Endodermal cell (in vitro differentiated cells): Measurements from ENCODE around the gene BTBD9. TPM values are rescaled to one million over a fixed set of nuclear protein-coding genes. Genes with fewer than 3 reads are reported as not detected.

Source experiments
- DNase-seq: peaks from one replicate; pipeline ENCODE4 v3.0.0-alpha.2; 2017
- H3K27ac ChIP-seq: 2 replicates; pipeline ENCODE4 v1.5.1; 2013; ENCODE audit warnings: mild to moderate bottlenecking, low read depth, low read length, moderate library complexity
- H3K27me3 ChIP-seq: 2 replicates; pipeline ENCODE4 v1.6.1; 2013; ENCODE audit warnings: mild to moderate bottlenecking, low read length, moderate library complexity; ENCODE audit not compliant: insufficient read depth, control insufficient read depth, poor library complexity, severe bottlenecking
- H3K36me3 ChIP-seq: 2 replicates; pipeline ENCODE4 v1.7.0; 2013; ENCODE audit warnings: mild to moderate bottlenecking, low read length, moderate library complexity; ENCODE audit not compliant: control insufficient read depth, insufficient read depth
- H3K4me1 ChIP-seq: one replicate; pipeline ENCODE4 v1.7.0; 2013; ENCODE audit warnings: low read length; ENCODE audit not compliant: control insufficient read depth, insufficient read depth
- H3K4me3 ChIP-seq: 2 replicates; pipeline ENCODE4 v1.5.1; 2013; ENCODE audit warnings: mild to moderate bottlenecking, low read length, moderate library complexity
- H3K9ac ChIP-seq: 2 replicates; pipeline ENCODE4 v1.6.1; 2013; ENCODE audit warnings: mild to moderate bottlenecking, low read length, moderate library complexity; ENCODE audit not compliant: poor library complexity, severe bottlenecking; ENCODE audit errors: extremely low read depth
- H3K9me3 ChIP-seq: 2 replicates; pipeline ENCODE4 v1.6.1; 2013; ENCODE audit warnings: mild to moderate bottlenecking, low read length, moderate library complexity; ENCODE audit not compliant: control insufficient read depth
- H3K27ac Mint-ChIP-seq: 2 replicates; pipeline ENCODE4 v1.8.0; 2020; ENCODE audit warnings: mixed read lengths
- H3K27me3 Mint-ChIP-seq: 2 replicates; pipeline ENCODE4 v1.8.0; 2021; ENCODE audit warnings: mild to moderate bottlenecking, mixed read lengths; ENCODE audit not compliant: insufficient read depth
- H3K36me3 Mint-ChIP-seq: 2 replicates; pipeline ENCODE4 v1.8.0; 2020; ENCODE audit warnings: low read depth, mixed read lengths
- H3K4me1 Mint-ChIP-seq: 2 replicates; pipeline ENCODE4 v1.8.0; 2020; ENCODE audit warnings: mixed read lengths
- H3K4me3 Mint-ChIP-seq: 2 replicates; pipeline ENCODE4 v1.8.0; 2020; ENCODE audit warnings: mild to moderate bottlenecking, moderate library complexity, mixed read lengths
- H3K9me3 Mint-ChIP-seq: 2 replicates; pipeline ENCODE4 v1.8.0; 2020; ENCODE audit warnings: mild to moderate bottlenecking, mixed read lengths
- WGBS, 2 experiments: methylation state at CpG; one replicate each; pipeline versions ENCODE4 v1.1.5 to v1.1.7; 2013; ENCODE audit warnings: missing lambda C conversion rate in 2 of 2, mixed read lengths in 1 of 2; ENCODE audit not compliant: insufficient coverage in 1 of 2, insufficient read length in 1 of 2; 5-methylcytosine and 5-hydroxymethylcytosine counted together
- total RNA-seq, 2 donors: library from RNA; stranded (reverse); fragmentation: NEBNext Ultra II Directional in 1 of 2; extraction: Animal tissue kit (Norgen Biotek cat#: 25700) in 1 of 2; gene quantifications; 2 replicates in 1 of 2; 3 replicates in 1 of 2; pipeline ENCODE4 v1.2.1, GENCODE V29; 2021
- TF ChIP-seq, protein P1 (sequence below): fragments of 200-600 bp; sonication (generic); conservative IDR thresholded peaks from 2 replicates; pipeline ENCODE4 v1.5.0; 2021; ENCODE audit warnings: antibody characterized with exemption, mild to moderate bottlenecking

BTBD9 gene
- total RNA-seq, 2 donors from 2014 or later: 7.6 to 12.3 TPM

DNA sequence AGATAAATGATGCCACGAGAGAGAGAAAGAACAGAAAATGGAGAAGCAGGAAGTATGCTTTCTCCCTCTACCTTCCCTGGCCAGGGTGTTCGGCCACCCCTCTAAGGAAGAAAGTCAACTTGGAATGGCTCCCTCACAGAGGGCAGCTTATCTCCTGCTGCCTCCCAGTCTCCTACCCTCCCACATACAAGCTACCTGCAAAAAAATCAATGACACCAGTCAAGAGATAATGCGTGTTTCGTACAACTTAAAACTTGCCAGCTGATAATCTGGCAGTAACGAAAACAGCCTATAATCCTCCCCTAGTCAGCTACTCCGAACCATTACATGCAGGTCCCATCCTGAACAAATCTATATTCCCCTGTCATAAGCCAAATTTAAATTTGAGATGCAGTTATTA is 61.7 kb downstream of the BTBD9 start:
- WGBS, 2 experiments: 78 to 94% methylated on average over 2 to 6 of the region's 6 CpGs
- no peak for DNase-seq
- Mint-ChIP-seq H3K4me3 (no peak overlapping the region), H3K4me1 (peaks cover 19% of the 10 kb centered on the region), H3K9me3 (peaks cover 3% of the 10 kb centered on the region), H3K36me3 (peaks cover 11% of the 10 kb centered on the region), H3K27ac (no peak overlapping the region), H3K27me3 (no peaks in the 10 kb centered on the region)
- Histone ChIP-seq H3K27ac (no peak overlapping the region), H3K9me3 (peaks cover 8% of the 10 kb centered on the region), H3K27me3 (no peaks in the 10 kb centered on the region), H3K36me3 (no peaks in the 10 kb centered on the region), H3K9ac (no peak overlapping the region), H3K4me1 (no peaks in the 10 kb centered on the region), H3K4me3 (no peak overlapping the region)
- TF ChIP-seq, protein P1, sequence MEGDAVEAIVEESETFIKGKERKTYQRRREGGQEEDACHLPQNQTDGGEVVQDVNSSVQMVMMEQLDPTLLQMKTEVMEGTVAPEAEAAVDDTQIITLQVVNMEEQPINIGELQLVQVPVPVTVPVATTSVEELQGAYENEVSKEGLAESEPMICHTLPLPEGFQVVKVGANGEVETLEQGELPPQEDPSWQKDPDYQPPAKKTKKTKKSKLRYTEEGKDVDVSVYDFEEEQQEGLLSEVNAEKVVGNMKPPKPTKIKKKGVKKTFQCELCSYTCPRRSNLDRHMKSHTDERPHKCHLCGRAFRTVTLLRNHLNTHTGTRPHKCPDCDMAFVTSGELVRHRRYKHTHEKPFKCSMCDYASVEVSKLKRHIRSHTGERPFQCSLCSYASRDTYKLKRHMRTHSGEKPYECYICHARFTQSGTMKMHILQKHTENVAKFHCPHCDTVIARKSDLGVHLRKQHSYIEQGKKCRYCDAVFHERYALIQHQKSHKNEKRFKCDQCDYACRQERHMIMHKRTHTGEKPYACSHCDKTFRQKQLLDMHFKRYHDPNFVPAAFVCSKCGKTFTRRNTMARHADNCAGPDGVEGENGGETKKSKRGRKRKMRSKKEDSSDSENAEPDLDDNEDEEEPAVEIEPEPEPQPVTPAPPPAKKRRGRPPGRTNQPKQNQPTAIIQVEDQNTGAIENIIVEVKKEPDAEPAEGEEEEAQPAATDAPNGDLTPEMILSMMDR: no peak

GRCh38 chr6:38577492-38577891 is 62.2 kb downstream of the BTBD9 start:
- Mint-ChIP-seq H3K36me3 (peaks cover 11% of the 10 kb centered on the region), H3K4me3 (no peak overlapping the region), H3K27me3 (no peaks in the 10 kb centered on the region), H3K4me1 (peaks cover 19% of the 10 kb centered on the region), H3K9me3 (peaks cover 3% of the 10 kb centered on the region), H3K27ac (no peak overlapping the region)
- Histone ChIP-seq H3K4me1 (no peaks in the 10 kb centered on the region), H3K36me3 (no peaks in the 10 kb centered on the region), H3K27me3 (no peaks in the 10 kb centered on the region), H3K27ac (no peak overlapping the region), H3K9ac (no peak overlapping the region), H3K4me3 (no peak overlapping the region), H3K9me3 (peaks cover 8% of the 10 kb centered on the region)
- 90% methylated on average over 2 of the region's 2 CpGs; no CpG with 5 or more reads in 1 of the 2 experiments for whole genome bisulfite sequencing, 2 experiments
- TF ChIP-seq, protein P1: no peak
- DNase-seq: no peak

DNA sequence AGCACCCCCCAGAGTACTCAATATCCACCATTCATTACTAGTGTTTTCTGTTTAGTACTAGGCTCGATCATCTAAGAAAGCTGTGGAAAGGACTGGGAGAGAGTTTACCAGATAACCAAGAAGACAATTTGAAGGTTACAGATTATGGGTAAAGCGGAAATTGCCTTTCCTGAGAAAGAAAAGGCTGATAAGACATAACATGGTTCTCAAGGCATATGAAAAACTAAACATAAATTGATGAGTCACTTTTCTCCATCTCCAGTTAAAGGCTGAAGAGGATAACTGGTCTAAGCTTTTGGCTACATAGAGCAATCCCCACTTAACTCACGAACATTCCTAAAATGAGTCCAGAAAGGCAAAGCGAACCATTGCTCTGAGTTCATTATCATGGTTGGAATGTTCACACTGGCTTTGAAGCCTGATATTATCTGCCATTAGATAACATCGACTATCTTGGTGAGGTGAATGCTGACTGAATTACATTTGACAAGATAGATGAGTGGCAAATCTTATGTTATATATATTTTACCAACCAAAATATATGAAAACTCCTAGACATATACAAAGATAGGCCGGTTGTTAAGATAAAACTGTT is 65.8 kb downstream of the BTBD9 start:
- TF ChIP-seq, protein P1: no peak
- H3K9me3 Mint-ChIP-seq: peaks cover 3% of the 10 kb centered on the region
- peaks cover 11% of the 10 kb centered on the region for H3K36me3 Mint-ChIP-seq
- H3K9ac ChIP-seq: no peak overlapping the region
- WGBS, 2 experiments: 76 to 85% methylated on average over 3 to 6 of the region's 6 CpGs
- no peaks in the 10 kb centered on the region for H3K27me3 ChIP-seq
- H3K4me3 ChIP-seq: peak overlapping the region; percentile 31
- no peak overlapping the region for H3K27ac ChIP-seq
- H3K27ac Mint-ChIP-seq: peak overlapping the region; percentile 69
- peak overlapping the region; percentile 6 for H3K4me3 Mint-ChIP-seq
- peaks cover 6% of the 10 kb centered on the region for H3K4me1 ChIP-seq
- H3K4me1 Mint-ChIP-seq: peaks cover 42% of the 10 kb centered on the region
- H3K9me3 ChIP-seq: peaks cover 8% of the 10 kb centered on the region
- DNase-seq: no peak
- no peaks in the 10 kb centered on the region for H3K27me3 Mint-ChIP-seq
- no peaks in the 10 kb centered on the region for H3K36me3 ChIP-seq
